Stimulated activated CD4-positive, alpha-beta T cell treated with anti-CD3 and anti-CD28 coated beads, Interleukin-15, amount 100 ng/mL, for 24 hours (primary cell): ENCODE measurements around the gene SMPD4.
"Not testable (repeated sequence)": the region's sequence is repeated elsewhere in the genome, so short reads cannot be mapped to it uniquely, and the experiment has no call there.

Experiments used
- DNase-seq: peaks from one replicate; pipeline ENCODE4 v3.0.0-alpha.2; 2020

SMPD4 gene

DNA sequence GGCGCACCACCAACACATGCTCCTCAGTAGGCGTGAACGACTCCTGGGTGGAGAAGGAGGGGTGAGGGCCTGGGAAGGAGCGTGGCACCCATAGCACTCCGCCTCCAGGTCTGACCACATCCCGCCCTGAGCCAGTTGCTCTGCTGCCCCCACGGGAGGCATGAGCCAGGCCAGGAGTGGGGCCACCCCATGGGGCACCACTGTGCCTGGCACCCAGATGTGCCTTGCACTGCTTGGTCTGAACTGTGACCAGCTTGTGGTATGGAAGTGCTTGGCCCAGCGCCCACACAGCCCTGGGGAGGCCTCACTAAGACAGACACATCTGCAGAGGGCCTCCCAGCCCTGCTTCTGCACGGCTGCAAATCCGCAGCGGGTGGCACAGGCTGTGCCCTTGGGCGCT, 24.0 kb downstream of the SMPD4 start:
- DNase-seq, result not testable (repeated sequence)

GRCh38 chr2:130156624-130157004, 24.8 kb downstream of the SMPD4 start:
- DNase-seq, result no peak

GRCh38 chr2:130155956-130156623, 25.3 kb downstream of the SMPD4 start:
- DNase-seq, result peak; percentile 23

DNA sequence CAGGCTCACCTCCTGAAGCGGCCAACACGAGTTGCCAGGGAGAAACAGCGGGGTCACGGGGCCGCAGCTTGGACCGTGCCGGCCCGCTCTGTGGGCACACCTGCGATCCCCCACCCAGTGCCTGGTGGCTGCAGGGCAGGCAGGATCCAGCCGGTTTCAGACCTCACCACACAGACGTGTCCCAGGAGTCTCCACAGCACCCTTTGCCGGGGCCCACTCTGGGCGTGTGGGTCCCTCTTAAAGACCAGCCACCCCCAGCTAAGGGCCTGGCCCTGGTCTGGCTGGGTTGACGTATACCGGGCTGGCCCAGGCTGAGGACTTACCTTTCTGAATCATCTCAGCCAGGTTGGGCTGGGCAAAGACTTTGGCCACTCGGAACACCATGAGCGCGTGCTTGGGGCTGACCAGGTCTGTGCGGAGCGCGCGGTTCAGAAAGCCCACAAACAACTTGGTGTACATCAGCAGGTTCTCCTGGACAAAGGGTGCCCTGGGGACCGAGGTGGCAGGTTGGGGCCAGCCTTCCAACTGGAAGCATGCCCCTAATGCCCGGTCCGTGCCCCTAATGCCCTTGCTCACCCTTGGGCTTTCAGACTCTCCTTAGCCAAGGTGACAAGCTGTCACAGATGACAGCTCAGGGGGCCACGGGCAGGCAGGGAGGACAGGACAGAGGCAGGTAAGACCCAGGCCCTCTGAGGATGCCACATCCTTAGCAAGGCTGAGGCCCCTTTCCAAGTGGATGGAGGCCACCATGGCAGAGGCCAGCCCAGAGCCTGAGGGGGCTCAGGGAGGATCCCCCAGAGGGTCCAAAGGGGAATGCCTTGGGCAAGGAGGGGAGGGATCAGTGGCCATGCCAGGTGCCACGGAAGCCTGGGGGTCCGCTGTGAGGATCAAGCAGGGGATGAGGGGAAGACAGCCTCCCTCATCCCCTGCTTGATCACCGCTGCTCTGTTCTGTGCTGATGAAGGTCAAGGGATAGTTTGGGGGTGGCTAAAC, 26.3 kb downstream of the SMPD4 start:
- no peak for DNase-seq

DNA sequence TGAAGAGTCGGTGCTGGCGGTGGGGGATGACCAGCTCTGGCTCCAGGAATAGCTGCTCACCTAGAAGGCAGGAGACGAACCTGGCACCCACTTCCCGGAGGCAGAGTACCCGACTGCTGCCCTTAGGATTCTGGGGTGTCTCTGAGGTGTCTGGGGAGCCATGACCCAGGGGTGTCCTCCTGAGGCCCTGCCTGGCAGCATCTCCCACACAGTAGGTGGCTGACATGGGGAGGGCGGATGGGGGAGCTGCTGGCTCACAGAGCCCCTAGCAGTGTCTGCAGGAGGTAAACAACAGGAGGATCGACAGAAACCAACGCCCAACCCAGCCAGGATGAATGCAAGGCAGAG, 27.0 kb downstream of the SMPD4 start:
- not testable (repeated sequence) for DNase-seq

DNA sequence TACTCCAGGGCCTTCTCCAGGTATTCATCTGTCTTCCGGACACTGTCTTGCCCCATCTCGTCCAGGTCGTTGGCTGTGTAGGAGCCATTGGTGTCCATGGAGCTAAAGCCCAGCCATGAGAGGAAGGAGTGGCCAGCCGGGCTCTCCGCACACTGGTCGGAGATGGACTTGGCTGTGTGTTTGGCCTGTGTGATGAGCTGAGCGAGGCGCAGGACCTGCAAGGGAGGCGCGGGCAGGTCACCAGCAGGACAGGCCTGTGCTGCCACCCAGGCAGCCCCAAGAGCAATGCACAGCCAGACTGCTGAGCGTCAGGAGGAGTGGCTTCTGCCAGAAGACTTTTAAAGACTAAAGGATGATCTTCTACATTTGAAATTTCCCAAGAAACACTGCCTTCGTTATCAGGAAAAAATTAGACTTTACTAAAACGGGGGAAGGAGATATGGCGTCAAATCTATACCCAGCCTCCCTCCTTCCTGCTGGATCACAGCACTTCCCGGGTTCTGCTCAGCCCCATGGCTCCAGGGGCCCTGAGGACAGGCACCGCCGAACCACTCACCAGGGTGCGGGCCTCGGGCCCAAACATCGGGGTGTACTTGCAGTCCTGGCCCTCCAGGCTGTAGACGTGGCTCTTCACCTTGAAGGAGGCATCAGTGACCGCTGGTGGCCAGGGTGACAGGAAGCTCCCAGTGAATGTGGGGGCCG, 27.5 kb downstream of the SMPD4 start:
- DNase-seq, result not testable (repeated sequence)

- no peak for DNase-seq
These were observed 28.4 kb downstream of the SMPD4 start for GRCh38 chr2:130152816-130153595.

GRCh38 chr2:130152136-130152815, 29.1 kb downstream of the SMPD4 start:
- DNase-seq, result not testable (repeated sequence)

DNA sequence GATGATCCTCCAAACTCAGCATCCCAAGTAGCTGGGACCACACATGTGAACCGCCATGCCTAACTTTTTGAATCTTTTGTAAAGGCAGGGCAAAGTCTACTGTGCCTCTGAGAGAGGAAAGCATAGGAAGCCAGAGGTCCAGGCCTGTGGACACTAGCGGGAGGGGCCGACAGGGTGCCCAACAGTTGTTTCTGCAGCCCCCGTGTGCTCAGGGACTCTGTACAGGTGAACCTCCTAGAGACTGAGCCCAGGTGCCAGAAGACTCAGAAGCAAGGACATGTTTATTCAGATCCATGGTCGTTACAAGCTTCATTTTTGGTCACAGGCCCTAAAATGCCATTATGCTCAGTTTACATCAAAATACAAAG, 30.3 kb downstream of the SMPD4 start:
- not testable (repeated sequence) for DNase-seq

GRCh38 chr2:130150181-130151144, 30.9 kb downstream of the SMPD4 start:
- no peak for DNase-seq

- not testable (repeated sequence) for DNase-seq
These were observed 32.9 kb downstream of the SMPD4 start for GRCh38 chr2:130148515-130148914.

GRCh38 chr2:130145006-130145414, 36.4 kb downstream of the SMPD4 start, which contains the start of gene CCDC74B:
CCDC74B (minus strand) TSS chr2:130145112; CDS start chr2:130144996, 116 bp downstream.
- peak; percentile 76 for DNase-seq

DNA sequence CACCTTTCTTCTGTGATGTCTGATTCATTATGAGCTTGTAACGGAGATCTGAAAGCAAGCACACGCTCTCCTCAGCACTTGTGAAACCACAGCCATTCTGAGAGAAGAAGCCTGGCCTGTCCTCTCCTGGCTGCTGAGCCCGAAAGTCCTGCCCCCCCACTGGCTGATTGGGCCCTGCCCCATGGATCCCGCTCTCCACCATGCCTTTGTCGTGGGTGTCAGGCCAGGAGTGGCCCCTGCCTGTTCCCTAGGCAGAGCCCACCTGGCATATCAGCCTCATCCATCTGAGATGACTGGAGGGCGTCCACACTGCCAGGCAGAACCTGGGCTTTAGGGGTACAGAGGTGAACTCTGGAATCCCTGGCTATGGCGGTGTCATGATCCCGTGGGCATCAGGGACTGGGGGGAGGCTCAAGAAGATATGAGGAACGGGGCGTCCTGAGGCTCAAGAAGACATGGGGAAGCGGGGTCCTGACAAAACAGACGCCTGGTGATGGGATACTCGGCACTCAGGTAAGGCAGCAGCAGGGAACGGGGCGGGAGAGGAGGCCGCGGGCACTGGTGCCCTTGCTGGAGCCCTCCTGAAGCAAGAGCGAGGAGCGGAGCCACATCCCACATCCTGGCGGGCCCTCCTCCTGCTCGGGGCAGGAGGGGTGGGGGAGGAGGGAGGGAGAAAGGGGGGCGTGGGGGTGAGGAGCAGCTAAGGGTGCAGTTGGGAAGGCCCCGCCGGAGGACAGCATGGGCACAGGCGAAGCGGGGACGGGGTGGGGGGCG, 37.9 kb downstream of the SMPD4 start:
- not testable (repeated sequence) for DNase-seq

- DNase-seq, result not testable (repeated sequence)
These were observed 38.8 kb downstream of the SMPD4 start for GRCh38 chr2:130142396-130143265.

DNA sequence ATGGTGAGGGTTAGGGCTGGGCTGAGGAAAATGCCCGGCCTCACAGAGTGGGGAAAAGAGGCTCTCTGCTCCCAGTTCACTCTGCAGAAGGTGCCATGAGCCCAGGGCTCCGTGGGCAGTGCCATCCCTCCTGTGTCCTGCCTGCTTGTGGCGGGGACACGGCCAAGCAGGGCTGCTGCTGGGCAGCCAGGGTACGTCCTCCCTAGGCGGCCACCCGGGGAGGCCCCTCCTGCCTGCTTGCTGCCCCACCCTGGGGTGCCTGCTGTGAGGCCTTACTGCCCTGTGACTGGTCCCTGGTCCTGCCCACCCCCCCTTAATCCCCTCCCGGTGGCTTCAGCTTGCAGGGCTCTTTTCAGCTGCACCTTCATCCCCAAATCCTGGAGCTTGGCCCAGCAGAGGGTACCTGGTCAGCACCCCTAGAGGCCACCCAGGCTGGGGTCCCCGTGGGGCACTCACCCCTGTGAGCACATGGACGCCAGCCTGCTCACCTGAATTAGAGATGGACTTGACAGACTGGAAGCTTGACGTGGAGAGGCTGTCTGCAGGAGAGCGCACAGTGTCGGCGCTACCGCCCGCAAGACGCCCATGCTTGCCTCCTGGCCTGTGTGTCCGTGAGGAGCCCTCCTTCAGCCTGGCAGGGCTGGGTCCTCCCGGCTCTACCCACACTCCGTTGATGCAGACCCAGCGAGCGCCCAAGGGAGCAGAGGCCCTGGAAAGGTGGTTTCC, 39.6 kb downstream of the SMPD4 start:
- DNase-seq, result not testable (repeated sequence)

DNA sequence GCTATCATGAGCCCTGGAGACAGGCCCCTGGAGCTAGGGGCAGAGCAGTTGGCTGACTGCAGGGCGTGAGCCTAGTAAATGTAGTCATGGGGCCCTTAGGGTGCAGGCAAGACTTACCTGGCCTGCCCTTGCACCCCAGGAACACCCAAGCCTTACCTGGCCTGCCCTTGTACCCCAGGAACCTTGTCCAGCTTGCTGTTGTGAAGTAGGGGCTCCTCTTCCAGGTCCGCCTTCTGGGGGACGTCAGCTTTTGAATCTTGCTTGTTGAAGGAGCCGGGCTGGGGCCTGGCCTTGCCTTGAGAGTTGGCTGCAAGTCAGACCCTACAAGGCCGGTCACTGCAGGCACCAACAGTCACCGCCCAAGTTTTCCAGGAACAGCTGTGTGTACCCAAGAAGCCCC, 40.4 kb downstream of the SMPD4 start:
- DNase-seq, result not testable (repeated sequence)

DNA sequence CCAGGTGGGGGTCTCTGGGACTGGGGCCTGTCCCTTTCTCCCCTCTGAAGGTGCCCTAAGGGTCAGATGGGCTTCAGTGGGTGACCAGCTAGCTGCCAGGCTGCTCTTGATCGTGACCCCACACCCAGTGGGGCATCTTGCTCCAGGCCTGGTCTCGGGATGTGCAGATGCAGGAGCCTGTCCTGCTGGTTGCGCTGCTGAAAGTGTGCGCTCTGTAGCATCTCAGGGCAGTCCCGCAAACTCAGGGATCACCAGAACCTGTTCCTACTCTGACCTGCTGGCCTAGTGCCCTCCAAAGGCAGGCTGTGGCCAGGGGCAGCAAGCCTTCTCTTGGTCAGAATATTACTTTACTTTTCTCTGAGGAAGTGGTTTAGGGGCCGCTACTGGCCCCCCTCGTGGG, 40.9 kb downstream of the SMPD4 start:
- not testable (repeated sequence) for DNase-seq
